Activated naive CD4-positive, alpha-beta T cell treated with anti-CD3 and anti-CD28 coated beads for 36 hours (primary cell): ENCODE data around the gene HSPG2. TPM values are rescaled to one million over a fixed set of nuclear protein-coding genes. Genes with fewer than 3 reads are reported as not detected.
"Not testable (repeated sequence)": the region's sequence is repeated elsewhere in the genome, so short reads cannot be mapped to it uniquely, and the experiment has no call there.

Source experiments
- CTCF ChIA-PET: fragments of 350-600 bp; sonication (Branson Sonifier 250); formaldehyde crosslinking; loops from one replicate; lab custom pipeline; 2021; ENCODE audit warnings: antibody characterized with exemption; lab: Charles Lee
- DNase-seq: peaks from one replicate; pipeline ENCODE4 v3.0.0-alpha.2; 2020
- H3K27ac Mint-ChIP-seq: one replicate; pipeline ENCODE4 v1.8.0; 2021; ENCODE audit warnings: mild to moderate bottlenecking, mixed read lengths
- H3K27me3 Mint-ChIP-seq: one replicate; pipeline ENCODE4 v1.8.0; 2021; ENCODE audit warnings: low read depth, mixed read lengths
- H3K36me3 Mint-ChIP-seq: one replicate; pipeline ENCODE4 v1.8.0; 2021; ENCODE audit warnings: low read depth, mixed read lengths
- H3K4me1 Mint-ChIP-seq: one replicate; pipeline ENCODE4 v1.8.0; 2021; ENCODE audit warnings: low read depth, mixed read lengths
- H3K4me3 Mint-ChIP-seq: one replicate; pipeline ENCODE4 v1.8.0; 2021; ENCODE audit warnings: mild to moderate bottlenecking, moderate library complexity, mixed read lengths
- H3K9me3 Mint-ChIP-seq: one replicate; pipeline ENCODE4 v1.8.0; 2021; ENCODE audit warnings: mixed read lengths
- intact Hi-C: fragments of 100-400 bp; cut with micrococcal nuclease; formaldehyde crosslinking; loops from one replicate; pipeline ENCODE4 v1.15.1; 2023
- total RNA-seq, 2 experiments: library from RNA; stranded (reverse); gene quantifications; one replicate each; pipeline ENCODE4 v1.2.3, GENCODE V29; 2021

Gene HSPG2
- total RNA-seq, 2 experiments from 2014 or later: 4.5 to 4.9 TPM

DNA sequence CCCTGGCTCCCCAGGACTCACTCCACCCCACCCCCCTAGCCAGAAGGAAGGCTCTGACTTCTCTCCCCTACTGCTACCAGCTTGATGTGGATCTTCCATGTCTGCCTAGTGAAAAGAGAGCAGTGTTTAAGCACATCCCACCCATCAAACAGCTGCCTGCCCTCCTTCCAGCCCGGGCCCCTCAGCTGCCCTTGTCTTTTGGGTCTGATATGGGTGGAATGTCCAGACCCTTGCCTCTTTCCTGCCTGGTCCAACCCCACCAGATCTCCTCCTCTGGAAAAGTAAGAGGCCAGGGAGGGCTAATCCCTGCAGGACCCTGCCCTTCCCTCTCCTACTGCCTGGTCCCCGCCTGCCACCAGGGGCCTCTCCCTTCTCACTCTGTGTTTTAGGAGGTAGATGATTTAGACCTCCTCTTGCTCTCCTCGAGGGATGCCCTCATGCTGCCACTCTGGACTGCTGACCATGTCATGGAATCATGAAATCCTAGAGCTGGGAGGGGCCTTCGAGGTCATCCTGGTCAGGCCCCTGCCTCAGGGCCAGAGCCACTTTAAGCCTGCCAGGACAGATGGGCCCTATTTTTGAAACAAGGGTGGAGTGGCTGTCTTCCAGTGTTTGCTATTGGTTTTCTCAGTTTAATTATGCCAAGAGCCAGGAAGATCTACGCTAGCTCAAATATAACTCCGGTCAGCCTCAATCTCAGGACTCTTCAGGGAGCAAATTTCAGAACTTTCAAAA, 15.8 kb upstream of the HSPG2 start:
- no peak overlapping the region for H3K27ac Mint-ChIP-seq
- H3K4me1 Mint-ChIP-seq: peaks cover 22% of the 10 kb centered on the region
- intact Hi-C loops: no loop called here
- H3K4me3 Mint-ChIP-seq: no peak overlapping the region
- DNase-seq: no peak
- CTCF ChIA-PET: no interaction called here
- H3K9me3 Mint-ChIP-seq: no peaks in the 10 kb centered on the region
- no peaks in the 10 kb centered on the region for H3K36me3 Mint-ChIP-seq
- no peaks in the 10 kb centered on the region for H3K27me3 Mint-ChIP-seq

GRCh38 chr1:21951226-21951870, 14.2 kb upstream of the HSPG2 start:
- Mint-ChIP-seq H3K27ac (no peak overlapping the region), H3K36me3 (no peaks in the 10 kb centered on the region), H3K4me3 (no peak overlapping the region), H3K4me1 (peaks cover 6% of the 10 kb centered on the region), H3K27me3 (no peaks in the 10 kb centered on the region), H3K9me3 (no peaks in the 10 kb centered on the region)
- CTCF ChIA-PET: interaction anchor here (1.6 kb wide), 1 partner anchor 12 kb away, joined by 6 read pairs; no protein-coding TSS in a partner anchor
- DNase-seq: no peak
- intact Hi-C loops: no loop called here

DNA sequence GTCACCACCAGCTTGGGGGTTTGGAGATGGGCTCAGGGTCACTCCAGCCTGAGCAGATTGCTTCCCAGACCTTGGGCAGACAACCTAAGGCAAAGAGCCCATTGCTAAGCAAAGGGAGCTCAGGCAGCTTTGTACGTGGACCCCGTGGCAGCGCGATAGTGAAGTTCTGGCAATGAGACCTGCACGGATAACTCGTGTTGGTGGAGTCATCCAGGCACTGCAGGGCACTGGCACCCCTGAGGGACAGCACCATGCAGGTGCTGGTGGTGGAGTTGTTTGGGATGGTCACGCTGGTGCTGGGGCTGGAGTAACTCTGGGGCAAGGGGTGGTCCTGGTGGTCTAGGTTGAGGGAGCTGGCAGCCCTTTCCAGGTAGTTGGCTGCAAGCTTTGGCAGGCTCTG, 13.6 kb upstream of the HSPG2 start:
- Mint-ChIP-seq H3K27ac (no peak overlapping the region), H3K9me3 (no peaks in the 10 kb centered on the region), H3K36me3 (no peaks in the 10 kb centered on the region), H3K4me1 (no peaks in the 10 kb centered on the region), H3K27me3 (no peaks in the 10 kb centered on the region), H3K4me3 (no peak overlapping the region)
- DNase-seq: no peak
- CTCF ChIA-PET: interaction anchor here (1.6 kb wide), 1 partner anchor 13 kb away, joined by 6 read pairs; no protein-coding TSS in a partner anchor
- intact Hi-C loops: no loop called here

- Mint-ChIP-seq H3K4me3 (no peak overlapping the region), H3K27me3 (no peaks in the 10 kb centered on the region), H3K4me1 (no peaks in the 10 kb centered on the region), H3K9me3 (no peaks in the 10 kb centered on the region), H3K36me3 (no peaks in the 10 kb centered on the region), H3K27ac (no peak overlapping the region)
- no peak for DNase-seq
- intact Hi-C loops: no loop called here
- CTCF ChIA-PET: no interaction called here
Observed at GRCh38 chr1:21946836-21947587, 9.9 kb upstream of the HSPG2 start.

DNA sequence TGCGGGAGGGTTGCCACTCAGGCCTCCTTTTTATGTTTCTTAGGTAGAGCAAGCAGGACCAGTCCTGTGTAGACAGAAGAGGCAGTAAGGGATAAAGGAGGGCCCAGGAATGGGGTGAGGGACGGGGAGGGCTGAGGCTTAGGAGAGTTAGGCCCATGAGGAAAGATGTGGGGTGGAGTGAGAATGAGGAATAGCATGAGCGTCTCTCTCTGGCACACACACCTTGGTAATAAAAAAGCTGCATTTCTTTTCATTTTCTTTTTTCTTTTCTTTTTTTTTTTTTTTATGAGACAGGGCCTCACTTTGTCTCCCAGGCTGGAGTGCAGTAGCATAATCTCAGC, 7.6 kb upstream of the HSPG2 start:
- no peak for DNase-seq
- Mint-ChIP-seq H3K9me3 (no peaks in the 10 kb centered on the region), H3K36me3 (no peaks in the 10 kb centered on the region), H3K4me1 (no peaks in the 10 kb centered on the region), H3K4me3 (no peak overlapping the region), H3K27ac (no peak overlapping the region), H3K27me3 (no peaks in the 10 kb centered on the region)
- CTCF ChIA-PET: no interaction called here
- intact Hi-C loops: no loop called here

- H3K4me3 Mint-ChIP-seq, H3K9me3 Mint-ChIP-seq, H3K4me1 Mint-ChIP-seq, intact Hi-C loops, H3K27ac Mint-ChIP-seq, DNase-seq, H3K36me3 Mint-ChIP-seq, H3K27me3 Mint-ChIP-seq: not testable (repeated sequence)
- CTCF ChIA-PET: interaction anchor here (0.6 to 1.1 kb wide), 2 partner anchors 15 to 139 kb away, joined by 3 read pairs; no protein-coding TSS in a partner anchor
Observed at GRCh38 chr1:21942959-21943640, 6.0 kb upstream of the HSPG2 start.

- DNase-seq: no peak
- Mint-ChIP-seq H3K9me3 (no peaks in the 10 kb centered on the region), H3K4me1 (peaks cover 4% of the 10 kb centered on the region), H3K27me3 (peaks cover 3% of the 10 kb centered on the region), H3K4me3 (no peak overlapping the region), H3K36me3 (no peaks in the 10 kb centered on the region), H3K27ac (no peak overlapping the region)
- intact Hi-C loops: no loop called here
- CTCF ChIA-PET: interaction anchor here (1.1 kb wide), 1 partner anchor 16 kb away, joined by 3 read pairs; no protein-coding TSS in a partner anchor
Observed at GRCh38 chr1:21942464-21942863, 5.4 kb upstream of the HSPG2 start.

- CTCF ChIA-PET: no interaction called here
- Mint-ChIP-seq H3K27ac (no peak overlapping the region), H3K27me3 (peaks cover 3% of the 10 kb centered on the region), H3K4me1 (peaks cover 7% of the 10 kb centered on the region), H3K4me3 (no peak overlapping the region), H3K36me3 (no peaks in the 10 kb centered on the region), H3K9me3 (no peaks in the 10 kb centered on the region)
- DNase-seq: no peak
- intact Hi-C loops: no loop called here
Observed at GRCh38 chr1:21941370-21941769, 4.3 kb upstream of the HSPG2 start.

- Mint-ChIP-seq H3K27ac (no peak overlapping the region), H3K4me1 (peaks cover 14% of the 10 kb centered on the region), H3K36me3 (no peaks in the 10 kb centered on the region), H3K4me3 (no peak overlapping the region), H3K9me3 (no peaks in the 10 kb centered on the region), H3K27me3 (peaks cover 3% of the 10 kb centered on the region)
- CTCF ChIA-PET: no interaction called here
- DNase-seq: no peak
- intact Hi-C loops: no loop called here
Observed at GRCh38 chr1:21940492-21940891, 3.4 kb upstream of the HSPG2 start.

DNA sequence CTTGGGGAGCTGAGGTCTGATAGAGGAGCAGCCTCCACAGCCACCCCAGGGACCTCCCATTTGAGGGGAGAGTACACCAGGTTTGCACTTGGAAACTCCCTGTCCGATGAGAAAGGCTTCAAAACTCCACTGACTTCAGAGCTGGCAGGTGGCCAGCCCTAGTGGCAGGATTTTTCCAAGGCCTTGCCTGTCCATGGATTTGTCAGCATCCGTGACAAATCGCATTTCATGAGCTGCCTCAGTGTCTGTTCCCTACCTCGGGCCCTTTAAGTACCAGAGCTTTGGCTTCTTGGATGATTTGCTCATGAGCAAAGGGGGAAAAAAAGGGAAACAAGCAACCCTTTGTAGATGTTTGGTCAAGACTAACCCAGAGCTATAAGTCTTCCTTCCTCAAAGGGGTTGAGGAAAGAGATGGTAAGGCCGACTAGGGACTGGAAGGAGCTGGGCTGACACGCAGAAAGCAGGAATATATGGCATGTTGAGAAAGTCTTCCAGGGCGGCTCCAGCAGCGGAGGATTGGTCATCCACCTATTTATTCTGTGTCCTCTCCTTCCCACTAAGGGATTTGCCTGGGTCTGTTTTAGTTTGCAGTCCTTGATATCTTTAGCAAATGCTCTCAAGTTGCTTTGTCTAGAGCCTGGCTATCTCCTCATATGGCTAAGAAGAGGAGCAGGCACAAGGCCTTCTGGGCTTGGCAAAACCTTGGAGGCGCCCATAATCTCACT, 2.7 kb upstream of the HSPG2 start:
- no peaks in the 10 kb centered on the region for H3K9me3 Mint-ChIP-seq
- peaks cover 3% of the 10 kb centered on the region for H3K27me3 Mint-ChIP-seq
- intact Hi-C loops: no loop called here
- no peaks in the 10 kb centered on the region for H3K36me3 Mint-ChIP-seq
- DNase-seq: no peak
- H3K4me1 Mint-ChIP-seq: peaks cover 15% of the 10 kb centered on the region
- H3K27ac Mint-ChIP-seq: no peak overlapping the region
- CTCF ChIA-PET: interaction anchor here (0.8 kb wide), 1 partner anchor 17 kb away, joined by 5 read pairs; no protein-coding TSS in a partner anchor
- H3K4me3 Mint-ChIP-seq: no peak overlapping the region

DNA sequence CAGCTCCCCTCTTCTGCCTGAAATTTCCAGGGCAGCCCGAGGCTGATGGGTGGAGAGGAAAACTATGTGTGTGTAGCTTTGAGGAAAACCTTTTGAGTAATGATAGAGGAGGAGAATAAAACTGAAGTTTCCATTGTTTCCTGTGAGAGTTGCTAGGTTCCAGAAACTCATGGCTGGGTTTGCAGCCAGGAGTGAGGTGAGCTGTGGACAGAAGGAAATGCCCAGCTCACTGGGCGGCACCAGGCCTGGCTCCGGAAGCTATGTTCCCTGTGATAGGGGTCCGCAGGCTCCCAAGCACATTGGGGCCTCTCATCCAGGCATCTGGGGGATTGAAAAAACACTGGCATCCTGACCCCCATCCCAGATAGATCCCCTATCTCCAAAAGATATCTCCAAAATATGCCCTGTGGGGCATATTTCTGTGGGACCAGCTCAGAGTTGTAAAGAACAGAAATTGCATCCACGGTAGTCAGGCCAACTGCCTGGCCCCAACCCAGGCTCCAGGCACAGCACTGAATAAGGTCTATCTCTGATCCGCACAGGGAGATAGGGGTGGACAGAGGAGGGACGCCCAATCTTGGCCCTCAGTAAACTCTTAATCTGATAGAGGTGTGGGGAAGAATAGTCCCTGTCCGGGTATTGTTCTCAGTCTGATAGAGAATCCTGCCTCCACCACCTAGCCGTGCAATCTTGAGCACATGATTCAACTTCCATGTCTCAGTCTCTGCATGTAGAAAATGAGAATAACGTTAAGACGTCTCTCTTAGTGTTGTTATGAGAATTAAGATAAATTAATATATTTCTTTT, 1.8 kb upstream of the HSPG2 start:
- H3K27me3 Mint-ChIP-seq: peaks cover 3% of the 10 kb centered on the region
- CTCF ChIA-PET: no interaction called here
- intact Hi-C loops: no loop called here

More for the DNA sequence above, 1.8 kb upstream of the HSPG2 start:
- H3K9me3 Mint-ChIP-seq: no peaks in the 10 kb centered on the region
- peak overlapping the region; percentile 44 for H3K4me3 Mint-ChIP-seq
- H3K4me1 Mint-ChIP-seq: peaks cover 19% of the 10 kb centered on the region
- DNase-seq: no peak
- peak overlapping the region; percentile 10 for H3K27ac Mint-ChIP-seq
- no peaks in the 10 kb centered on the region for H3K36me3 Mint-ChIP-seq
